Neural cell (in vitro differentiated cells): ENCODE measurements around the gene TCF4. TPM values are rescaled to one million over a fixed set of nuclear protein-coding genes. Genes with fewer than 3 reads are reported as not detected.

Experiments
- H2AFZ ChIP-seq: fragments of 200-600, 300-800 bp; sonication (generic), shearing (Covaris generic); 2 replicates; pipeline ENCODE4 v1.6.0; 2014; ENCODE audit warnings: low read depth, mild to moderate bottlenecking, antibody characterized with exemption, low read length, moderate library complexity
- H3F3A ChIP-seq: fragments of 200-600 bp; shearing (Covaris generic); 2 replicates; pipeline ENCODE4 v1.6.1; 2016; ENCODE audit warnings: mild to moderate bottlenecking, moderate library complexity, mixed read lengths, antibody characterized with exemption, low read length; ENCODE audit not compliant: insufficient read depth, poor library complexity, severe bottlenecking
- H3K27ac ChIP-seq: fragments of 200-600, 300-800 bp; sonication (generic), shearing (Covaris generic); 2 replicates; pipeline ENCODE4 v1.5.1; 2014; ENCODE audit warnings: mild to moderate bottlenecking, low read length, moderate library complexity
- H3K27me3 ChIP-seq: fragments of 300-800, 200-600 bp; sonication (generic), shearing (Covaris generic); 2 replicates; pipeline ENCODE4 v1.6.0; 2014; ENCODE audit warnings: mild to moderate bottlenecking, low read depth, low read length, moderate library complexity; ENCODE audit not compliant: insufficient read depth
- H3K36me3 ChIP-seq: fragments of 300-800, 200-600 bp; sonication (generic), shearing (Covaris generic); 2 replicates; pipeline ENCODE4 v1.5.1; 2014; ENCODE audit warnings: mild to moderate bottlenecking, antibody characterized with exemption, low read length, moderate library complexity; ENCODE audit not compliant: insufficient read depth
- H3K4me2 ChIP-seq: fragments of 300-800, 200-600 bp; sonication (generic), shearing (Covaris generic); 2 replicates; pipeline ENCODE4 v1.6.0; 2014; ENCODE audit warnings: mild to moderate bottlenecking, low read length
- H3K4me3 ChIP-seq: fragments of 300-800, 200-600 bp; sonication (generic), shearing (Covaris generic); 2 replicates; pipeline ENCODE4 v1.5.1; 2014; ENCODE audit warnings: mild to moderate bottlenecking, low read length, moderate library complexity
- H3K79me2 ChIP-seq: fragments of 200-600 bp; shearing (Covaris generic); replicated peaks from 2 replicates; pipeline ENCODE4 v1.6.0; 2014; ENCODE audit warnings: mild to moderate bottlenecking, low read length, moderate library complexity; ENCODE audit not compliant: insufficient read depth
- H3K9ac ChIP-seq: fragments of 300-800, 200-600 bp; sonication (generic), shearing (Covaris generic); 2 replicates; pipeline ENCODE4 v1.6.1; 2016; ENCODE audit warnings: mild to moderate bottlenecking, low read length, mixed read lengths
- H3K9me2 ChIP-seq: fragments of 200-600 bp; shearing (Covaris generic); 2 replicates; pipeline ENCODE4 v1.6.1; 2016; ENCODE audit warnings: mild to moderate bottlenecking, low read length, mixed read lengths; ENCODE audit not compliant: insufficient read depth
- H3K9me3 ChIP-seq: fragments of 200-600, 300-800 bp; sonication (generic), shearing (Covaris generic); 2 replicates; pipeline ENCODE4 v1.6.1; 2016; ENCODE audit warnings: mild to moderate bottlenecking, mixed run types, low read length, moderate library complexity, mixed read lengths
- H4K20me1 ChIP-seq: fragments of 200-600 bp; shearing (Covaris generic); 2 replicates; pipeline ENCODE4 v1.6.1; 2016; ENCODE audit warnings: mild to moderate bottlenecking, mixed run types; ENCODE audit not compliant: insufficient read depth
- CTCF ChIP-seq: fragments of 450-650 bp; IDR thresholded peaks from 2 replicates; pipeline ENCODE4 v1.5.1; 2014; ENCODE audit warnings: antibody characterized with exemption, mild to moderate bottlenecking, moderate library complexity; ENCODE audit not compliant: poor library complexity, severe bottlenecking
- EP300 ChIP-seq: fragments of 450-650 bp; conservative IDR thresholded peaks from 2 replicates; pipeline ENCODE4 v1.6.1; 2014; ENCODE audit warnings: antibody characterized with exemption, mild to moderate bottlenecking, moderate library complexity; ENCODE audit not compliant: poor library complexity, severe bottlenecking
- EZH2 ChIP-seq: fragments of 200-600, 300-800 bp; shearing (Covaris generic), sonication (generic); IDR thresholded peaks from 2 replicates; pipeline ENCODE4 v1.6.1; 2014; ENCODE audit warnings: antibody characterized with exemption, low read length, borderline replicate concordance, mild to moderate bottlenecking; ENCODE audit not compliant: insufficient read depth, poor library complexity, severe bottlenecking
- MXI1 ChIP-seq: fragments of 450-650 bp; conservative IDR thresholded peaks from 2 replicates; pipeline ENCODE4 v1.6.1; 2014; ENCODE audit warnings: antibody characterized with exemption, mild to moderate bottlenecking; ENCODE audit not compliant: poor library complexity, severe bottlenecking
- POLR2AphosphoS5 ChIP-seq: IDR thresholded peaks from 2 replicates; pipeline ENCODE4 v1.6.1; 2012
- RAD21 ChIP-seq: fragments of 450-650 bp; conservative IDR thresholded peaks from 2 replicates; pipeline ENCODE4 v1.6.1; 2014; ENCODE audit warnings: antibody characterized with exemption, mild to moderate bottlenecking, moderate library complexity
- SMC3 ChIP-seq: fragments of 450-650 bp; conservative IDR thresholded peaks from 2 replicates; pipeline ENCODE4 v1.6.1; 2014; ENCODE audit warnings: antibody characterized with exemption, mild to moderate bottlenecking, moderate library complexity; ENCODE audit not compliant: poor library complexity
- TAF1 ChIP-seq: IDR thresholded peaks from 2 replicates; pipeline ENCODE4 v1.6.1; 2012; ENCODE audit warnings: low read depth
- polyA plus RNA-seq: library from polyadenylated mRNA; depleted of rRNA; stranded (reverse); fragments of >200 nt; gene quantifications from 2 replicates; pipeline ENCODE4 v1.2.3, GENCODE V29; 2014
- TF ChIP-seq, protein P1 (sequence below): IDR thresholded peaks from 2 replicates; pipeline ENCODE4 v1.6.1; 2012; ENCODE audit warnings: borderline replicate concordance

TCF4 gene
- polyA plus RNA-seq, 1 donor from 2014 or later = 7.0 TPM

DNA sequence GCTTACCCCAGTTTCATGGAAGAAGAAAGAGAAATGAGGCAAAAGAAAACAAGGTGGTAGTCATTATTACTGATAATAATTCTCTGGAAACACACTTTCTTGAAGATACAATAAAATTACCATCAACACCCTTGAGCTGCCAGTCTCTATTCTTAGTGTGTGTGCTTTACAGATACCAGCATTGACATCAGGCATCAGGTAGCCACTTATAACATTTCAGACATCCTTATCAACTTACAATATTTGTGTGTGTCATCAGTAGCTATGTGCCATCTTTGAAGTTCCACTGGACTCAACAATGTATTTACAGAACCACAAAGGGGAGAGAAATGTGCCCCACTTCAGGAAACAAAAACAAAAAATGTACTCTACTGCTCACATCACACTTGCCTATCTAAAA lies 62.1 kb downstream of the TCF4 start:
- Histone ChIP-seq H3K27ac (no peak overlapping the region), H3K4me2 (no peak overlapping the region), H3K4me3 (no peak overlapping the region), H4K20me1 (no peaks in the 10 kb centered on the region), H3K9me3 (no peaks in the 10 kb centered on the region), H2AFZ (no peak overlapping the region), H3K27me3 (no peaks in the 10 kb centered on the region), H3K9ac (no peak overlapping the region), H3K79me2 (peaks cover 9% of the 10 kb centered on the region), H3F3A (no peaks in the 10 kb centered on the region), H3K36me3 (no peaks in the 10 kb centered on the region), H3K9me2 (no peaks in the 10 kb centered on the region)
- no peak for TF ChIP-seq POLR2AphosphoS5
- TF ChIP-seq, protein P1, sequence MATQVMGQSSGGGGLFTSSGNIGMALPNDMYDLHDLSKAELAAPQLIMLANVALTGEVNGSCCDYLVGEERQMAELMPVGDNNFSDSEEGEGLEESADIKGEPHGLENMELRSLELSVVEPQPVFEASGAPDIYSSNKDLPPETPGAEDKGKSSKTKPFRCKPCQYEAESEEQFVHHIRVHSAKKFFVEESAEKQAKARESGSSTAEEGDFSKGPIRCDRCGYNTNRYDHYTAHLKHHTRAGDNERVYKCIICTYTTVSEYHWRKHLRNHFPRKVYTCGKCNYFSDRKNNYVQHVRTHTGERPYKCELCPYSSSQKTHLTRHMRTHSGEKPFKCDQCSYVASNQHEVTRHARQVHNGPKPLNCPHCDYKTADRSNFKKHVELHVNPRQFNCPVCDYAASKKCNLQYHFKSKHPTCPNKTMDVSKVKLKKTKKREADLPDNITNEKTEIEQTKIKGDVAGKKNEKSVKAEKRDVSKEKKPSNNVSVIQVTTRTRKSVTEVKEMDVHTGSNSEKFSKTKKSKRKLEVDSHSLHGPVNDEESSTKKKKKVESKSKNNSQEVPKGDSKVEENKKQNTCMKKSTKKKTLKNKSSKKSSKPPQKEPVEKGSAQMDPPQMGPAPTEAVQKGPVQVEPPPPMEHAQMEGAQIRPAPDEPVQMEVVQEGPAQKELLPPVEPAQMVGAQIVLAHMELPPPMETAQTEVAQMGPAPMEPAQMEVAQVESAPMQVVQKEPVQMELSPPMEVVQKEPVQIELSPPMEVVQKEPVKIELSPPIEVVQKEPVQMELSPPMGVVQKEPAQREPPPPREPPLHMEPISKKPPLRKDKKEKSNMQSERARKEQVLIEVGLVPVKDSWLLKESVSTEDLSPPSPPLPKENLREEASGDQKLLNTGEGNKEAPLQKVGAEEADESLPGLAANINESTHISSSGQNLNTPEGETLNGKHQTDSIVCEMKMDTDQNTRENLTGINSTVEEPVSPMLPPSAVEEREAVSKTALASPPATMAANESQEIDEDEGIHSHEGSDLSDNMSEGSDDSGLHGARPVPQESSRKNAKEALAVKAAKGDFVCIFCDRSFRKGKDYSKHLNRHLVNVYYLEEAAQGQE = no peak

- Histone ChIP-seq H3K27me3 (no peaks in the 10 kb centered on the region), H3F3A (no peaks in the 10 kb centered on the region), H2AFZ (no peak overlapping the region), H3K4me2 (no peak overlapping the region), H3K9me3 (no peaks in the 10 kb centered on the region), H3K4me3 (no peak overlapping the region), H4K20me1 (no peaks in the 10 kb centered on the region), H3K27ac (no peak overlapping the region), H3K79me2 (peaks cover 13% of the 10 kb centered on the region), H3K9ac (no peak overlapping the region), H3K36me3 (no peaks in the 10 kb centered on the region), H3K9me2 (no peaks in the 10 kb centered on the region)
- TF ChIP-seq SMC3 (no peak), CTCF (no peak)
Observed at GRCh38 chr18:55524353-55525073, 63.5 kb downstream of the TCF4 start.

- Histone ChIP-seq H3K4me2 (no peak overlapping the region), H2AFZ (no peak overlapping the region), H3F3A (no peaks in the 10 kb centered on the region), H3K36me3 (no peaks in the 10 kb centered on the region), H3K79me2 (peaks cover 13% of the 10 kb centered on the region), H3K4me3 (no peak overlapping the region), H3K9me2 (no peaks in the 10 kb centered on the region), H3K9ac (no peak overlapping the region), H3K9me3 (no peaks in the 10 kb centered on the region), H4K20me1 (no peaks in the 10 kb centered on the region), H3K27me3 (no peaks in the 10 kb centered on the region), H3K27ac (no peak overlapping the region)
- TF ChIP-seq POLR2AphosphoS5 (no peak), RAD21 (no peak), TAF1 (no peak), EZH2 (no peak), SMC3 (no peak), EP300 (no peak), CTCF (no peak), MXI1 (no peak)
- TF ChIP-seq, protein P1 = no peak
Observed at GRCh38 chr18:55523001-55523400, 65.0 kb downstream of the TCF4 start.
